ENCODE results near the gene KRT15.

Gene KRT15

GRCh38 chr17:41467561-41467960 lies 51.1 kb downstream of the KRT15 start:
- no peak for TF ChIP-seq CTCF (IDR thresholded peaks at IDR 0.05)

- TF ChIP-seq CTCF (IDR thresholded peaks at IDR 0.05): no peak
These were observed 51.7 kb downstream of the KRT15 start, which contains the start of gene KRT32 for GRCh38 chr17:41466988-41467387. Gene KRT32, minus strand, starts transcription at chr17:41467386. Its CDS starts 61 bp downstream, at chr17:41467325.

- TF ChIP-seq CTCF (IDR thresholded peaks at IDR 0.05): no peak
These were observed 54.0 kb downstream of the KRT15 start for GRCh38 chr17:41464682-41465081.

- TF ChIP-seq CTCF (IDR thresholded peaks at IDR 0.05): no peak
These were observed 54.5 kb downstream of the KRT15 start for GRCh38 chr17:41464173-41464572.

GRCh38 chr17:41463746-41464145 lies 54.9 kb downstream of the KRT15 start:
- no peak for TF ChIP-seq CTCF (IDR thresholded peaks at IDR 0.05)

Data from LNCAP (cell line).